CD4-positive, alpha-beta T cell treated with Interleukin-4 for 4 hours (primary cell): Measurements from ENCODE around the gene SPEN.
"Not testable (repeated sequence)": the region's sequence is repeated elsewhere in the genome, so short reads cannot be mapped to it uniquely, and the experiment has no call there.

Experiments used
- DNase-seq: peaks from one replicate; pipeline ENCODE4 v3.0.0-alpha.2; 2020

Gene SPEN, protein sequence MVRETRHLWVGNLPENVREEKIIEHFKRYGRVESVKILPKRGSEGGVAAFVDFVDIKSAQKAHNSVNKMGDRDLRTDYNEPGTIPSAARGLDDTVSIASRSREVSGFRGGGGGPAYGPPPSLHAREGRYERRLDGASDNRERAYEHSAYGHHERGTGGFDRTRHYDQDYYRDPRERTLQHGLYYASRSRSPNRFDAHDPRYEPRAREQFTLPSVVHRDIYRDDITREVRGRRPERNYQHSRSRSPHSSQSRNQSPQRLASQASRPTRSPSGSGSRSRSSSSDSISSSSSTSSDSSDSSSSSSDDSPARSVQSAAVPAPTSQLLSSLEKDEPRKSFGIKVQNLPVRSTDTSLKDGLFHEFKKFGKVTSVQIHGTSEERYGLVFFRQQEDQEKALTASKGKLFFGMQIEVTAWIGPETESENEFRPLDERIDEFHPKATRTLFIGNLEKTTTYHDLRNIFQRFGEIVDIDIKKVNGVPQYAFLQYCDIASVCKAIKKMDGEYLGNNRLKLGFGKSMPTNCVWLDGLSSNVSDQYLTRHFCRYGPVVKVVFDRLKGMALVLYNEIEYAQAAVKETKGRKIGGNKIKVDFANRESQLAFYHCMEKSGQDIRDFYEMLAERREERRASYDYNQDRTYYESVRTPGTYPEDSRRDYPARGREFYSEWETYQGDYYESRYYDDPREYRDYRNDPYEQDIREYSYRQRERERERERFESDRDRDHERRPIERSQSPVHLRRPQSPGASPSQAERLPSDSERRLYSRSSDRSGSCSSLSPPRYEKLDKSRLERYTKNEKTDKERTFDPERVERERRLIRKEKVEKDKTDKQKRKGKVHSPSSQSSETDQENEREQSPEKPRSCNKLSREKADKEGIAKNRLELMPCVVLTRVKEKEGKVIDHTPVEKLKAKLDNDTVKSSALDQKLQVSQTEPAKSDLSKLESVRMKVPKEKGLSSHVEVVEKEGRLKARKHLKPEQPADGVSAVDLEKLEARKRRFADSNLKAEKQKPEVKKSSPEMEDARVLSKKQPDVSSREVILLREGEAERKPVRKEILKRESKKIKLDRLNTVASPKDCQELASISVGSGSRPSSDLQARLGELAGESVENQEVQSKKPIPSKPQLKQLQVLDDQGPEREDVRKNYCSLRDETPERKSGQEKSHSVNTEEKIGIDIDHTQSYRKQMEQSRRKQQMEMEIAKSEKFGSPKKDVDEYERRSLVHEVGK (N-terminal part only)

DNA sequence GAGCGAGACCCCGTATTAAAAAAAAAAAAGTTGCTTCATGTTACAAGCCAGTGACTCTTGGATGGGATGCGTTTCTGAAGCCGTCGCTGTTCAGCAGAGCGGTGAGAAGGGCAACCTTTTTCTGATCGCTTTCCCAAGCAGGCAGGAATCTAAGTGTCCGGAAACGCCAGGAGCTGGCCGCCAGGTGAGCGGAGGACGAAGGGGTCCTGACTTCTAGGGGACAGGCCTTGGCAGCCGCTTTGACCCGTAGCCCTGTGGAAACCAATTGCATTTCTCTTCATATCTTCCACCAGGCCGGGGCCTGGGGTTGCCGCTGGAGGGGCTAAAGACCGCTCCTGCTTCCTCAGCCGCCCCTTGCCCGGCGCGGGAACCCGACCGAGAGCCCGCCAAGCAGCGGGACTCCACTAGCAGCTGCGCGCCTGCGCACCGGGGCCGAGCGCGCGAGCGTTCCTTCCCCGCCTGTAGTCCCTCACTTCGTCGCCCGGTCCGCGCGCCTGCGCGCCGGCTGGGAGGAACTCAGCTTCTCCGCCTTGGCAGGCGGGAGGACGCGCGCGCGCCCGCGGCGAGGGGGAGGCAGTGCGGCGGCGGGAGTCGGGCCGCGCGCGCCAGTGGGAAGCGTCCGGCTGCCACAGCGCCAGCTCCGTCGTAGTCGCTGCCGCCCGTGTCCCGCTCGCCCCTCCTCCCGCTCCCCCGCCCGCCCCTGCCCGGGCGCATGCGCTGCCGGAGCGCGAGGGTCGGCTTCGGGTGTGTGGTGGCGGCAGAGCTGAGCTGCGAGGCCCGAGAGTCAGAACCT lies at the start of gene SPEN:
TSS of gene SPEN (plus strand) at position 608 of the 793 bp plus-strand sequence. CDS start 361 bp downstream, outside the sequence.
- DNase-seq, result peak; percentile 98

DNA sequence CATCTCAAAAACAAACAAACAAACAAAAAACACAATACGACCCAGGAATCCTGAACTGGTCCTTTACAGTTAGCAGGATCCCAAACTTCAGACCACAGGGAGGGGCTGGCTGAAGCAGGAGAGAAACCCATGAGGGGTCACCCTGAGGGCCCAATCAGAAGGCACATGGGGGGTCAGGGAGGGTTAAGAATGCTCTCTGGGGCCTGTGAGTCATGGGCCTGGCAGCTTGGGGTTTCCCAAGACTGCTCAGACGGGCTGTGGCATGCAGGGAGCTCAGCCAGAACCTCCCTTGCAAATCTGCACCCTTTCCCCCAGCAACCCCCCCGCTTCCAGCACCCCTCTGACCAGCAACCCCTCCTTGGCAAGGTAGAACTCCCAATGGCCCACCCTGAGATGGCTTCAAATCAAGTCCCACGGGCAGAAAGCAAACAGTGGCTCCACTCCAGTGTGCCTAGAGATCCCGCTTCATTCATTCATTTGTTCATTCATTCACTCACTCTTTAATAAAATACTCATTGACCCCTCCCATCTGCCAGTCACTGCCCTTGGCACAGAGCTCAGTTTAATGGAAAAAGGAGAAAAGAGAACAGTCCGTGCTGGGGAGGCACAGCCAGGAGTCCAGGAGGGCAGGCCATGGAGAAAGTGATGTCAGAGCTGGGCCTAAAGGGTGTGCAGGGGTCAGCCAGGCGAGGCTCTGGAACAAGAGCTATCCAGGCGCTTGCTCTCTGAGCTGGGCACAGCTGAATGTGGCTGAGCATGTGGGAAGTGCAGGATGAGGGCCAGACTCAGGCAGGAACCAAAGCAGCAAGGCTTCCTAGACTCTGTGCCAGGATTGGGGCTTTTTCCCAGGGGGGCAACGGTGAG lies 48.3 kb upstream of the SPEN start:
- DNase-seq, result no peak

DNA sequence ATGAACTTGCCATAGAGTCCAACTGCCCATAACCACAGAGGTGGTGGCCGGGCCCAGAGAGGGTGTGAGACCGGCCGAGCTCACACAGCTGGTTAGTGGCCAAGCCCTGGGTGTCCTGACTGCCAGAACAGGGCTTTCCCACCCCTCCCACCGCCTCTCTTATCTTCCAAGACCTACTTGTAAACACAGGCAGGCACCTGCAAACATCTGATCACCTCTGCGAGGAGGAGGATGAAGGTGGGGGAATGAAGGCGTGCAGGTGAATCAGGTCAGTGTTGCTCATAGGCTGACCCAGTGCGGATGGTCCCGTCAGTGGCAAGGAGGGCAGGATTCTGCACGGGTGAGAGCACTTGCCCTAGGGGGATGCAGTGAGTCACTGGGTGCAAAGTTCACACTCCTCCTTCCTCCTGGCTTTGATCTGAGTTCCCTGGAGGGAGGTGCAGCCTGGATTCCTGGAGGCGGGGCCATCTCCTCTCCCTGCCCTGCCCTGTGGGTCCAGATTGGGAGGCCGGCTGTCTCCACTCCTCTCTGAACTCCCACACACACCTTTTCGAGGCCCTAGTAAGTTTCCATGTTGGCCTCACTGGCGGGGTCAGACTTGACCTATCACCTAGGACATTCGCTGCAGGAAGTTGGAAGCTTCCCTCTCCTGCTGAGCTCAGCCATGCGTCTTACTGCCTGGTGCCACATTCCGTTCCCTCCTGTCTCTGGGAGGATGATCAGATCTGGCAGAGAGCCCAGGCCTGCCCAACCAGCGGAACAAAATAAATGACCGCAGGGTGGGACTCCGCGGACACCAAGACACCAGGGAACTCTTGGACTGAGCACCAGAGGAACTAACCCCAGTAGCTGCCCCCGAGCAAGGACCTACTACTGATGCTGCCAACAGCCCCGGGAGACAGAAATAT lies 47.3 kb upstream of the SPEN start:
- DNase-seq, result no peak

DNA sequence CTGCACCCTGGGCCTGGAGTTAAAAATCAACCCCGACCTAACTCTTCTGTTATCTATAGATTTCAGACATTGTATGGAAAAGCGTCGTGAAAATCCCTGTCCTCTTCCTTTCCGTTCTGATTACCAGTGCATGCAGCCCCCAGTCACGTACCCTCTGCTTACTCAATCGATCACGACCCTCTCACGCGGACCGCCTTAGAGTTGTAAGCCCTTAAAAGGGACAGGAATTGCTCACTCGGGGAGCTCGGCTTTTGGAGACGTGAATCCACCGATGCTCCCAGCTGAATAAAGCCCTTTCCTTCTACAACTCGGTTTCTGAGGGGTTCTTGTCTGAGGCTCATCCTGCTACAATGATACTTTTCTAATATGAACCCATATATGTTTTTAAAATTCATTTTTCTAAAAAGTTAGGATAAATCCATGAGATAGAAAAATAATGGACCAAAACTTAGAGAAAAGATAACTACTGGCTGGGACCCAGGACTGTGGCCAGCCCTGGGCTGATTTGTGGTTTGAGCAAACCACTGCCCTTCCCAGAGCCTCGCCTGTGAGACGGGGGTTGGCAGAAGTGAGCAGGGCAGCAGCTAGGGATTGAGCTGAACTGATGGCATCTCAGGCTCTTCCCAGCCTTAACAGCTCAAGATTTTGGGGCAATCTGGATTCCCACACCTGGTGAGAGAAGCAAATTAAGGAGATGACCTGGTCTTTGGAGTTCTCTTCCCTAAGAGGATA lies 45.1 kb upstream of the SPEN start:
- no peak for DNase-seq

DNA sequence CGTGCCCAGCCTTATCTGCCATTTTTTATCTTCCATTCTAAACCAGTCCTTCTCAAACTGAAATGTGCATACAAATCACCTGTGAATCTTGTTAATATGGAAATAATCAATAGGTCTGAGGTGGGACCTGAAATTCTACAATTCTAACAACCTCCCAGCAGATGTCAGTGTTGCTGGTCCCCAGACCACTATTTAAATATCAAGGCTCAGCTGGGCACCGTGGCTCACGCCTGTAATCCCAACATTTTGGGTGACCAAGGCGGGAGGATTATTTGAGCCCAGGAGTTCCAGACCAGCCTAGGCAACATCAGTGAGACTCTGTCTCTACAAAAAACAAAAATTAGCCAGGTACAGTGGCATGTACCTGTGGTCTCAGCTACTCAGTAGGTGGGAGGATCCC lies 44.1 kb upstream of the SPEN start:
- peak; percentile 20 for DNase-seq

DNA sequence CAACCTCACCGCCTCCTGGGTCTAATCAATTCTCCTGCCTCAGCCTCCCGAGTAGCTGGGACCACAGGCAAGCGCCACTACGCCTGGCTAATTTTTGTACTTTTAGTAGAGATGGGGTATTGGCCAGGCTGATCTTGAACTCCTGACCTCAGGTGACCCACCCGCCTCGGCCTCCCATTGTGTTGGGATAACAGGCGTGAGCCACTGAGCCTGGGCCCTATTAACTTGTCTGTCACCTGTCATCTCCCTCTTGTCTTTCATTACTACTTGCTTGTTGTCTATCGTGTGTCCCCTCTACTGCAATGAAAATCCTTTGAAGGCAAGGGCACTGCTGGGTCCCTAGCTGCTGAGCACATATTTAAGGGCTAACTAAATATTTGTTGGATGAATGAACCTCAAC lies 43.4 kb upstream of the SPEN start:
- no peak for DNase-seq

DNA sequence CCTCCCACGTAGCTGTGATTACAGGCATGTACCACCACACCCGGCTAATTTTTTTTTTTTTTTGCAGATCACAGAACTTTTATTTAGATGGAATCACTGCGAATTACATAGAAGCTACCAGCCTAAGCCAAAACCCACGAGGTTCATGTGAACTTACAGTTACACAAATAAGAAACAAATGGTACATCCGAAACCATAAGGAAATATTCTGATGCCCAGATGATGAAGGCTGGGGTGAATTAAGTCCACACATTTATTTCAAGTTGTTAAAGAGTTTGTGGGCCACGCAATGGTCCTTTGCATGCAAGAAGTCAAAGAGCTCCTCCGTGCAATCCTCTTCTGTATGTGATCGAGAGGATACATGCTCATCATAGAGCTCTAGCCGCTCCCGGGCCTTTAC lies 40.4 kb upstream of the SPEN start:
- DNase-seq, result no peak

DNA sequence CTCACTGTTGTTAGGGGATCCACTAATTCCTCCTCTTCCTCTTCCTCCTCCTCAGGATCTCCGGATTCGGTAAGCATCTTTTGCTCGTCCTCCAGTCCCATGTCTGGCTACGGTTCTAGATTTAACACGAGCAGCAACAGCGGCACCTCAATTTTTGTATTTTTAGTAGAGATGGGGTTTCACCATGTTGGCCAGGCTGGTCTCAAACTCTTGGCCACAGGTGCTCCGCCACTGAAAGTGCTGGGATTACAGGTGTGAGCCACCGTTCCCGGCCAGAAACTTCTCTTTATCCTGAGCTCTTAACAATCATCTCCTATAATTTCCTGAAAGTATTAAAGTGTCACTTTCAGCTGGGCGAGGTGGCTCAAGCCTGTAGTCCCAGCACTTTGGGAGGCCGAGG lies 40.0 kb upstream of the SPEN start, which contains the start of gene UQCRHL:
TSS of gene UQCRHL (minus strand) at position 101 of the 400 bp plus-strand sequence. CDS start at position 101, 0 bp downstream.
- not testable (repeated sequence) for DNase-seq

DNA sequence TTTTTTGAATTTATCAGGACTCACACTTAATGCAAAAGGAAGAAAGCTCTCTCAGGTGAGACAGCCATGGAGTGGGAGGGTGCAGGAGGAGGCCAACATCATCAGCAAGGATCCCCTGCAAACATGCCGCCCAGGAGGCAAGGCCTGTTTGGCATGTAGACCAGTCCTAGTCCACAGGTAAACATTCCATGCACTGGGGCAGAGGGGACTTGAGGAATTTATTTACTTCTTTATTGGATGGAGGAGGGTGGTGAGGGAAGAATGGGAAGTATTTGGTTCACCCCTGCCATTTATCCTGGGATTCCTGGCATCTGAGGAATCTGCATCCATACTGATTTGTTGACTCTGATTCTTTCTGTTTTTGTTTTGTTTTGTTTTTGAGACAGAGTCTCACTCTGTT lies 38.6 kb upstream of the SPEN start:
- no peak for DNase-seq

DNA sequence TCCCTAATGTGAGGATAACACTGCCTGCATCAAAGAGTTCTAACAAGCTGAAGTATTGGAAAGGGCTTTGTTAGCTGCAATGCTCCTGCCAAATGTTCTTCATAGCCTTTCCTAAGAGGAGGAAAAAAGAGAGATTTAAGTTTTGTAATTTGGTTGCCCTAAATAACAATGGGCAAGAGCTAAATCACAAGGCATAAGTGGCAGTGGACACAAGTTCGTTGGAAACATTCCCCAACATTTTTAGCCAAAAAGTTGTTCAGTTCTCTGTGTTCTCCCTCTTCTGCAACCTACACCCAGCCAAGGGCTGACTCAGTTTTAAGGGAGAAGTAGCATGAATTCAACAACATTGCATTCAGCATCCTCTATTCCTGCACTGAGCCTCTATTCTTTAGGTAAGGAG lies 37.4 kb upstream of the SPEN start:
- DNase-seq, result no peak

DNA sequence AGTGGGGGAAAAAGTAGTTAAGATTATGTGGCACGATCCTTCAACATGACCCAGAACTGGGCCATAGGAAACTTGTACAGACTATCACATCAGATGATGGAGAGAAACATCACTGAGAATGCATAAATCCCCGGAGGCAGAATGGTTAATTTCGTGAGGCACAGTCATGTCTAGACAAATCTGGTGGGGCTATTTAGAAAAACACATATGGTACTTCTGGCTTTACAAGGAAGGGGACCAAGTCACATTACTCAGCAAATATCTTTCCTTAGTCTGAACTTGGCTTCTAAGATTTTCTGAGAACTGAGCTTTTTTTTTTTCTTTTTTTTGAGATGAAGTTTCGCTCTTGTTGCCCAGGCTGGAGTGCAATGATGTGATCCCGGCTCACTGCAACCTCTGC lies 30.8 kb upstream of the SPEN start:
- no peak for DNase-seq

DNA sequence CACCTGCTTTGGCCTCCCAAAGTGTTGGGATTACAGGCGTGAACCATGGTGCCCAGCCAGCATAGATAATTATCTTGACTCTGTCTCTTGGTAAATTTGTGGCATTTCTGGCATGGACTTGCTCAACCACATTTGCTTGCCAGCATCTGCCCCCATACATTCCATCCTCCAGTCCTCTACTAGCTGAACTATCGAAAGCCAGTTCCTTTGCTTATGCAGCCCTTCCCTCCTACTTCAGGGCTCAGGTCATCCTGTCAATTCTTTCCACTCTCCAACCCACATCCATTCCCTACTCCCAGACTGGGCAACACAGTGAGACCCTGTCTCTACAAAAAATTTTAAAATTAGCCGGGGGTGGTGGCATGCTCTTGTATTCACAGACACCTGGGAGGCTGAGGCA lies 27.0 kb upstream of the SPEN start:
- no peak for DNase-seq

DNA sequence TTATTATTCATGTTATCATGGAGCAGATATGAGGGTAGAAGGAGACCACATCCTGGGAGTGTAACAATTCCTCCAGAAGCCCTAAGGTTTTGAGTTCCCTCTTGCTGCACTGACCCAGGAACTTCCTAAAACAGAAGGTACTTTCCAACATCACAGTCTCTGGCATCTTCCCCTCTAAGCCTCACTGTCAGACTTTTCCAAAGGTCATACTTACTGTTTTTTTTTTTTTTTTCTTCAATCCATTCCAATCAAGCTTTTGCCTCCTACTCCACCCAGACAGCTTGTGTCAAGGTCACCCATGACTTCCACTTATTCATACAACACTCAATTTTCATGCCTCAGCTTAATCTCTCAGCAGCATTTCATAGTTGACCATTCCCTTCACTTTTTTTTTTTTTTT lies 21.7 kb upstream of the SPEN start:
- no peak for DNase-seq

DNA sequence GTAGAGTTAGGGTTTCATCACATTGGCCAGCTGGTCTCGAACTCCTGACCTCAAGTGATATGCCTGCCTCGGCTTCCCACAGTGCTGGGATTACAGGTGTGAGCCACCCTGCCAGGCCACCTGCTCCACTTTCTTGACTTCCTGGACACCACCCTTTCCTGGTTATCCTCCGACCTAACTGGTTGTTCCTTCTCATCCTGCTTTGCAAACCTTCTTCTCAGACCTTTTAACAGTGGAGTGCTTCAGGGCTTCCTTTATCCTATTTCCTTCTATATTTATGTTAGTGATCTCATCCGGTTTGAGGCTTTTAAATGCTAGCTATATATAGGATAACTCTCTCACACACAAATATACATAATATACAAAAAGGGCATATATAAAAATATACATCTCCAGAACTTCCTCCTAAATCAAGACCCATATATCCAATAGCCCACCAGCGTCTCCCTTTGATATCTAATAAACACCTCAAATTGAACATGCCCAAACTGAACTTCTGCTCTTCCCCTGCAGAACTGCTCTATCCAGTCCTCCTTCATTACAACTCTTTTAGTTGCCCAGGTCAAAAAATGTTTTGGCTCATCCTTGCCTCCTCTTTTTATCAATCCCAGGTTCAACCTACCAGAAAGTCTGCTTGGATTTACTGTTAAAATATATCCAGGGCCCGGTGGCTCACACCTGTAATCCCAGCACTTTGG lies 20.5 kb upstream of the SPEN start:
- no peak for DNase-seq

DNA sequence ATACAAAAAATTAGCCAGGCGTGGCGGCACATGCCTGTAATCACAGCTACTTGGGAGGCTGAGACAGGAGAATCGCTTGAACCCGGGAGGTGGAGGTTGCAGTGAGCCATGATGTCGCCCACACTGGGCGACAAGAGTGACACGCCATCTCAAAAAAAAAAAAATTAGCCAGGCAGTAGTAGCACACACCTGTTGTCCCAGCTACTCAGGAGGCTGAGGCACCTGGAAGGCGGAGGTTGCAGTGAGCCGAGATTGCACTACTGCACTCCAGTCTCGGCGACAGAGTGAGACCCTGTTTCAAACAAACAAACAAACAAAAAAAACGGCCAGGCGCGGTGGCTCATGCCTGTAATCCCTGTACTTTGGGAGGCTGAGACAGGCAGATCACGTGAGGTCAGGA lies 19.9 kb upstream of the SPEN start:
- DNase-seq, result not testable (repeated sequence)

DNA sequence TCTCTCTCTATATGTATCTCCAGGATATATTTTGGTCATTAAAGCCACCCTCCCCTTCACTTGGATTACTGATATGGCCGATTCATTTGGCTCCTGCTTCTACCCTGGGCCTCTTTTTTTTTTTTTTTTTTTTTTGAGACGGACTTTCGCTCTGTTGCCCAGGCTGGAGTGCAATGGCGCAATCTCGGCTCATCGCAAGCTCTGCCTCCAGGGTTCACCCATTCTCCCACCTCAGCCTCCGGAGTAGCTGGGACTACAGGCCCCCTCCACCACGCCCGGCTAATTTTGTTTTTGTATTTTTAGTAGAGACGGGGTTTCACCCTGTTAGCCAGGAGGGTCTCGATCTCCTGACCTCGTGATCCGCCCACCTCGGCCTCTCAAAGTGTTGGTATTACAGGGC lies 18.6 kb upstream of the SPEN start:
- DNase-seq, result not testable (repeated sequence)

DNA sequence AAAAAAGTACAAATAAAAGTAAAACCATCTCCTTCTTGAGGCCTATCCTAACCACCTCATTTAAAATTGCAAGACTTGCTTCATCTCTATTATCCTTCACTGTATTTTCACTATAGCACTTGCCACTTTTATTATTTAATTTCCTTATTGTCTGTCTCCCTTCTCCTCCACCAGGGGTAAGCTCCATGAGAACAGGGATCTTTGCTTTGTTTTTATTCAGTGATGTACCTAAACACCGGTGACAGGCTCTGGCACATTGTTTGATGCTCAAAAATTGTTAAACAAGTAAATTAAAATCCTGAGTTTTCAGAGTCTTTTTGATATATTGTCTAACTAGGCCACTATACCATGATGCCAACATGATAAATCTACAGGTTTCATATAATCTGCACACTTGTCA lies 17.2 kb upstream of the SPEN start:
- no peak for DNase-seq

DNA sequence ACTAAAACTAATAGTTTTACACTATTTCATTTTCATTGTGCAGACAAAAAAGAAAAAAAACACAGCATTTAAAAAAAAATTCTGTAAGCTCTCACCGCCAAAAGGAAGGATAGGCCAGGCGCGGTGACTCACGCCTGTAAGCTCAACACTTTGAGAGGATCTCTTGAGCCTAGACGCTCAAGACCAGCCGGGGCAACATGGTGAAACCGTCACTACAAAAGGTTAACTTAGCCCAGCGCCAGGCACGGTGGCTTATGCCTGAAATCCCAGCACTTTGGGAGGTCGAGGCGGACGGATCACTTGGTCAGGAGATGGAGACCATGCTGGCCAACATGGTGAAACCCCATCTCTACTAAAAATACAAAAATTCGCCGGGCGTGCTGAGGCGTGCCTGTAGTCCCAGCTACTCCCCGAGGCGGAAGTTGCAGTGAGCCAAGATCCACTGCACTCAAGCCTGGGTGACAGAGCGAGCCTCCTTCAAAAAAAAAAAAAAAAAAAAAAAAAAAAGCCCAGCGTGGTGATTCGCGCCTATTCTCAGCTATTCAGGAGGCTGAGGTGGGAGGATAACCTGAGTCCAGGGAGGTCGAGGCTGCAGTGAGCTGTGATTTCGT lies 14.3 kb upstream of the SPEN start:
- DNase-seq, result peak; percentile 64
